GM12801 (cell line): ENCODE results near the gene KAZN.

Source experiments
- TF ChIP-seq, protein P1 (sequence below): IDR thresholded peaks from one replicate; pipeline ENCODE4 v1.5.1; 2011; ENCODE audit warnings: control low read depth; ENCODE audit not compliant: insufficient read length; ENCODE audit errors: extremely low read depth

Gene KAZN

DNA sequence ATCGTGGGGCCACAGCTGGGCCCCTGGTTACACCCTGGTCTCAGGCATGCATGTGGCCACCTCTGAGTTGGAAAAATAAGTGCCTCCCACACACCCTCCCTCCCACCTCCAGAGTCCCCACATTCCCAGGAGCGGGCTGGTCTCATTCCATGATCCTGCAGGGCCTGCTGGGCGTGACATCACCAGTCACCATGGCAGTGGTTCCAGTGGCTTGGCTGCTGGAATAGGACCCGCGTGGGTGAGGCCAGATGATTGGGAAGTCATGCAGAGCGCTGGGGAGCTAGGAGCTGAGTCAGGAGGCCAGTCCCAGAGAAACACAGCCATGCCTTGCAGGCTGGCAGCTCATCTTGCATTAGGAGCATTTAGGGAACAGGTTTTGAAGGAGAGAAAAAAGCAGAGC is 429.6 kb downstream of the KAZN start:
- TF ChIP-seq, protein P1, sequence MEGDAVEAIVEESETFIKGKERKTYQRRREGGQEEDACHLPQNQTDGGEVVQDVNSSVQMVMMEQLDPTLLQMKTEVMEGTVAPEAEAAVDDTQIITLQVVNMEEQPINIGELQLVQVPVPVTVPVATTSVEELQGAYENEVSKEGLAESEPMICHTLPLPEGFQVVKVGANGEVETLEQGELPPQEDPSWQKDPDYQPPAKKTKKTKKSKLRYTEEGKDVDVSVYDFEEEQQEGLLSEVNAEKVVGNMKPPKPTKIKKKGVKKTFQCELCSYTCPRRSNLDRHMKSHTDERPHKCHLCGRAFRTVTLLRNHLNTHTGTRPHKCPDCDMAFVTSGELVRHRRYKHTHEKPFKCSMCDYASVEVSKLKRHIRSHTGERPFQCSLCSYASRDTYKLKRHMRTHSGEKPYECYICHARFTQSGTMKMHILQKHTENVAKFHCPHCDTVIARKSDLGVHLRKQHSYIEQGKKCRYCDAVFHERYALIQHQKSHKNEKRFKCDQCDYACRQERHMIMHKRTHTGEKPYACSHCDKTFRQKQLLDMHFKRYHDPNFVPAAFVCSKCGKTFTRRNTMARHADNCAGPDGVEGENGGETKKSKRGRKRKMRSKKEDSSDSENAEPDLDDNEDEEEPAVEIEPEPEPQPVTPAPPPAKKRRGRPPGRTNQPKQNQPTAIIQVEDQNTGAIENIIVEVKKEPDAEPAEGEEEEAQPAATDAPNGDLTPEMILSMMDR: no peak

DNA sequence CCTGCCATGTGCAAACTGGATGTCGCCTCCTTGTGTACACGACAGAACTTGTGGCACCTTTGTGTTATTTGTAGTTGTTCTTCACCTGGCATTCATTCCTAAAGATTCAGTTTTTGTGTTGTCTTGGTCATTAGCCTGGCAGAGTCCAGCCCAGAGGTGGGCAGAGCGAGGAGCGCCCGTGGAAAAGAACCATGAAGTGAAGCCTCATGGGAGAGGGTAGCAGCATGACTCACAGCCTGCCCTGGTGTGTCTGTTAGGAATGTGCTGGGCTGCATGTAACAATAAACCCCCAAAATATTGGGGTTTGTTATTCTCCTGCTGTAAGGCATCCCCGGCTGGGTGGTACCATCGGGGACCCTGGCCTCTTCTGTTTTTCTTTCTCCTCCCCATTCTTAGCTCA is 430.1 kb downstream of the KAZN start:
- TF ChIP-seq, protein P1: no peak

DNA sequence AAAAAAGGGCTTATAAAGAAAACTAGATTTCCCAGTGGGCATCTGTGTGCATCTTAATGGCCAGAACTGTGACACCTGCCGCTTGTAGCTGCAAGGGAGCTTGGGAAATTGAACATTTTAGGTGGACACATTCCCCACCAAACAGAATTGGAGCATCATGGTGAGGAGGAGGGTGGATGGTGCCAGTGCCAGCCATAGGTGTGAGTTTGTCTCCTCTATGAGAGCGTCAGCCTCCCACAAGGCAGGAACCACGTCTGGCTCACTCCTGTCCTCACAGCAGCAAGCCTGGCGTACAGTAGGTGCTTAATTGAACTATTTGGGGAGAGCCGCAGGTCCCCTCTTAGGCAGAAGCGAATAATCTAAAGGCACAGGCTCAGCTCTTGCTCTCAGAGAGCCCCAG is 430.6 kb downstream of the KAZN start:
- TF ChIP-seq, protein P1: no peak

DNA sequence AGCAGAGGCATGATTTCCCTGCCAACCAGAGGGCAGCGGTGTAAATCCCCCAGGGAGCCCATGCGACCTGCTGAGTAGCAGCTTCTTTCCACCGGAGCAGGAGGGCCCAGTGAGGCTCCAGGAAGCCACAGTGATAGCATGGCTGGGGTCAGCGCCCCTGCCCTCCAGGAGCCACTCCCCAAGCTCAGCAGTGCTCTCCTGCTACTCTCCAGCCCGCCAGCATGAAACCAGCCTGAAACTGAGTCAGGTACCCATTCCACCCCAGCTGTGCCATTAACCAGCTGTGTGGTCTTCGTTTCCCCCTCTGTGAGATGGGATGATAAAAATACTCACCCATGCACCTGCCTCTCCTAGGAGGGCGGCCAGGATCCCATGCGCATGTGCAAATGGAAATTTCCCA is 431.3 kb downstream of the KAZN start:
- TF ChIP-seq, protein P1: no peak

DNA sequence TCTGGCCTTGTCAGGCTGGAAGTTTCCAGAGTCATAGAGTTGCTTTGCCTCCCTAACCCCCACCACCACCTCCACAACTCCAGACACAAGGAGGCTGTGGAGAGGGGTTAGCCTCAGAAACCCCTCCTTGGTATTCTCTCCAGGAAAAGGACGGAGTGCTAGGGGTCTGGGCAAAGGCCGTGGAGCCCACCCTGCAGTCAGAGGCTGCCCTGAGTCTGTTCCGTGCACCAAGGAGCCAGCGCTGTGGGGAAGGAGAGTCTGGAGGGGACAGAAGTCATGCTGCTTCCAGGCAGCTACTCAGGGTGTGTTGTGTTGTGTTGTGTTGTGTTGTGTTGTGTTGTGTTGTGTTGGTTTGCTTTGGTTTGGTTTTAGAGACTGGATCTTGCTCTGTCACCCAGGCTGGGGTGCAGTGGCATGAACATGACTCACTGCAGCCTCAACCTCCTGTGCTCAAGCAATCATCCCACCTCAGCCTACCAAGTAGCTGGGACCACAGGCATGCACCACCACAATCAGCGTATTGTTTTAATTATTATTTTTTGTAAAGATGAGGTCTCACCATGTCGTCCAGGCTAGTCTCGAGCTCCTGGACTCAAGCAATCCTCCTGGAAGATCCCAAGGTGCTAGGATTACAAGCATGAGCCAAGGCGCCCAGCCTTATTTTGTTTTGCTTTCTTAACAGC is 432.9 kb downstream of the KAZN start:
- TF ChIP-seq, protein P1: no peak

DNA sequence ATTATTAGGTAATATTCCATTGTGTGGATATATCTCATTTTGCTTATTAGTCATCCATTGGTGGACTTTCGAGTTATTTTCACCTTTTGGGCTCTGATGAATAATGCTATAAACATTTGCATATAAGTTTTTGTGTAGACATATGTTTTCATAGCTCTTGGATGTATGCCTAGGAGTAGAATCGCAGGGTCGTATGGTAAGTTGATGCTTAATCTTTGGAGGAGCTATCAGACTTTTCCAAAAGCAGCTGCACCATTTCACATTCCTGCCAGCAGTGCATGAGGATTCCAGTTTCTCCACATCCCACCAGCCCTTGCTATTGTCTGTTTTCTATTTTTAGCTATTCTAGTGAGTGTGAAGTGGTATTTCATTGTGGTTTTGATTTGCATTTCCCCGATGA is 434.8 kb downstream of the KAZN start:
- TF ChIP-seq, protein P1: no peak

DNA sequence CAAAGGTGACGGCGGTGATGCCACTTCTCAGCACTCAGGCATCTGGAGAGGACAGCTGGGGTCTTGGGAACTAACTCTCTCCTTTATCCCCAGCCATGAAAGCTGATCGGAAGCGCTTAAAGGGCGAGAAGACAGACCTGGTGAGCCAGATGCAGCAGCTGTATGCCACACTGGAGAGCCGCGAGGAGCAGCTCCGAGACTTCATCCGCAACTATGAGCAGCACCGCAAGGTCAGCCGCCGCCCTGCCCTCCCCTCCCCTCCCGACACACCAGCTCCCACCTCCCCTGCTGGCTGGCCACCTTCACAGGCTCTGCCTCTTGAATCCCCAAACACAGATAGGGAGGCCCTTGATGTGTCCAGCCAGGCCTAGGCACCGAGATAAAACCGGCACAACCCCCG is 436.2 kb downstream of the KAZN start:
- TF ChIP-seq, protein P1: no peak
